Kidney (tissue), 14 donors: ENCODE measurements around the gene RPL41. TPM values are rescaled to one million over a fixed set of nuclear protein-coding genes. Genes with fewer than 3 reads are reported as not detected.
A peak's percentile ranks its signal among the peaks of the same experiment; 100 is the strongest.

Experiments used
- DNase-seq, 5 donors: peaks; one replicate each; pipeline ENCODE4 v3.0.0-alpha.2; 2013 to 2020
- FAIRE-seq: peaks from 2 replicates; lab custom pipeline; 2012; peaks lifted over from hg19 to GRCh38; lab: Jason Lieb, UNC
- H3K27ac ChIP-seq, 2 donors: one replicate each; pipeline ENCODE4 v1.7.0; 2013; ENCODE audit warnings: low read depth in 2 of 2, low read length in 2 of 2, inconsistent platforms in 1 of 2
- H3K27me3 ChIP-seq: one replicate; pipeline ENCODE4 v1.7.1; 2013; ENCODE audit warnings: low read length, inconsistent platforms; ENCODE audit not compliant: control insufficient read depth, insufficient read depth
- H3K36me3 ChIP-seq, 3 donors: one replicate each; pipeline versions ENCODE4 v1.7.0 to v1.7.1; 2013; ENCODE audit warnings: low read length in 3 of 3, control low read depth in 1 of 3, inconsistent platforms in 1 of 3; ENCODE audit not compliant: insufficient read depth in 3 of 3, control insufficient read depth in 2 of 3
- H3K4me1 ChIP-seq, 3 donors: one replicate each; pipeline versions ENCODE4 v1.7.0 to v1.7.1; 2013; ENCODE audit warnings: low read length in 3 of 3, inconsistent platforms in 1 of 3, low read depth in 1 of 3; ENCODE audit not compliant: control insufficient read depth in 2 of 3, insufficient read depth in 2 of 3
- H3K4me3 ChIP-seq, 3 donors: one replicate each; pipeline versions ENCODE4 v1.7.0 to v1.8.1; 2013; ENCODE audit warnings: low read length in 3 of 3, control low read depth in 1 of 3, inconsistent platforms in 1 of 3
- H3K9ac ChIP-seq, 3 donors: one replicate each; pipeline versions ENCODE4 v1.7.0 to v1.7.1; 2013; ENCODE audit warnings: low read length in 3 of 3, control low read depth in 1 of 3, inconsistent platforms in 1 of 3
- H3K9me3 ChIP-seq, 3 donors: one replicate each; pipeline versions ENCODE4 v1.7.0 to v1.7.1; 2013; ENCODE audit warnings: low read length in 3 of 3, control low read depth in 1 of 3, inconsistent platforms in 1 of 3; ENCODE audit not compliant: control insufficient read depth in 2 of 3, insufficient read depth in 1 of 3
- intact Hi-C: fragments of 100-400 bp; cut with DNase I; formaldehyde crosslinking; loops from one replicate; pipeline ENCODE4 v1.11.1; 2022
- polyA plus RNA-seq: library from polyadenylated mRNA; stranded (reverse); fragments of 350-450 nt; fragmentation: Illumina TruSeq; extraction: RNeasy Lipid Tissue Mini Kit (QIAGEN cat#74804); gene quantifications from one replicate; pipeline ENCODE4 v1.2.3, GENCODE V29; 2014; ENCODE audit warnings: low read depth, low replicate concordance; ENCODE audit not compliant: insufficient read depth
- total RNA-seq: library from RNA; stranded (reverse); fragmentation: NEBNext Ultra II Directional; extraction: Animal tissue kit (Norgen Biotek cat#: 25700); gene quantifications from one replicate; pipeline ENCODE4 v1.2.1, GENCODE V29; 2021
- TF ChIP-seq, protein P1 (sequence below): IDR thresholded peaks from 3 replicates; pipeline ENCODE4 v1.5.1; 2012; ENCODE audit warnings: mild to moderate bottlenecking, moderate library complexity, borderline replicate concordance; ENCODE audit not compliant: insufficient read depth; ENCODE audit errors: extremely low read depth
- donor health status: control.
- donor health status: control.
- donor health status: control.
- donor health status: control.
- donor health status: control.
- donor health status: DM: yes; HTN: yes; CAD: no.
- donor health status: Normal renal cell carcinoma (clear cell type).

RPL41 gene
- total and polyA plus RNA-seq, 2 donors from 2014 or later: 2,987 to 5,602 TPM

- H3K9ac ChIP-seq: peak overlapping the region; percentile 90 to 100 (median 99)
- no peak for FAIRE-seq
- H3K36me3 ChIP-seq: peaks cover 9 to 43% (median 33%) of the 10 kb centered on the region in 3 donors
- H3K4me1 ChIP-seq: peaks cover 2 to 25% (median 23%) of the 10 kb centered on the region in 3 donors
- H3K4me3 ChIP-seq: peak overlapping the region; percentile 95 to 100 (median 98)
- DNase-seq: no peak
- H3K27me3 ChIP-seq: no peaks in the 10 kb centered on the region
- intact Hi-C loops: no loop called here
- peak overlapping the region; percentile 98 to 100 for H3K27ac ChIP-seq
- no peaks in the 10 kb centered on the region for H3K9me3 ChIP-seq
- TF ChIP-seq, protein P1, sequence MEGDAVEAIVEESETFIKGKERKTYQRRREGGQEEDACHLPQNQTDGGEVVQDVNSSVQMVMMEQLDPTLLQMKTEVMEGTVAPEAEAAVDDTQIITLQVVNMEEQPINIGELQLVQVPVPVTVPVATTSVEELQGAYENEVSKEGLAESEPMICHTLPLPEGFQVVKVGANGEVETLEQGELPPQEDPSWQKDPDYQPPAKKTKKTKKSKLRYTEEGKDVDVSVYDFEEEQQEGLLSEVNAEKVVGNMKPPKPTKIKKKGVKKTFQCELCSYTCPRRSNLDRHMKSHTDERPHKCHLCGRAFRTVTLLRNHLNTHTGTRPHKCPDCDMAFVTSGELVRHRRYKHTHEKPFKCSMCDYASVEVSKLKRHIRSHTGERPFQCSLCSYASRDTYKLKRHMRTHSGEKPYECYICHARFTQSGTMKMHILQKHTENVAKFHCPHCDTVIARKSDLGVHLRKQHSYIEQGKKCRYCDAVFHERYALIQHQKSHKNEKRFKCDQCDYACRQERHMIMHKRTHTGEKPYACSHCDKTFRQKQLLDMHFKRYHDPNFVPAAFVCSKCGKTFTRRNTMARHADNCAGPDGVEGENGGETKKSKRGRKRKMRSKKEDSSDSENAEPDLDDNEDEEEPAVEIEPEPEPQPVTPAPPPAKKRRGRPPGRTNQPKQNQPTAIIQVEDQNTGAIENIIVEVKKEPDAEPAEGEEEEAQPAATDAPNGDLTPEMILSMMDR: no peak
Measured at GRCh38 chr12:56159482-56160192, 43.2 kb downstream of the RPL41 start.

DNA sequence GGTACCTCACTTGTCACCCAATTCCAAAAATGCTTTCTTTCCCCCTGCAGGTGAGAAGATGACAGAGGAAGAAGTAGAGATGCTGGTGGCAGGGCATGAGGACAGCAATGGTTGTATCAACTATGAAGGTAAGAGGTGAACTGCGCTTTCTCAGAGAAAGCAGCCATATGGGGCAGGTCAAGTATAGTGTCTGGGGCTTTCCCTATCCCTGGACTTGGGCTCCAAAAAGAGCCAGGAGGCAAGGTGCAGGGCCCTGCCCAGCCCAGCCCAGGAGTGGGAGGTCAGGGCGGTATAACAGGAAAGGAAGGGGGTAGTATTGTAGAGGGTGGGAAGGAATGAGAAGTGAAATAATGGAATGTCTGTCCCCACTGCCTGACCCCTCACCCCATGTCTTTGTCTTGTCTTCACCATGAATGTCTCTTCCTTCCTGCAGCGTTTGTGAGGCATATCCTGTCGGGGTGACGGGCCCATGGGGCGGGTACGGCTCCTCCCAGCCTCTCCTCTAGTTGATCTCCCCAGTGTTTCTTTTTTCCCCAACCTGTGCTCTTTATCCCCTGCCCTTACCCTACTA lies 43.8 kb downstream of the RPL41 start:
- H3K9ac ChIP-seq: peak overlapping the region in 2 of 3 donors; percentile 99 to 100
- peak overlapping the region; percentile 3 to 100 (median 95) for H3K4me3 ChIP-seq
- FAIRE-seq: no peak
- H3K27ac ChIP-seq: peak overlapping the region; percentile 98 to 100
- H3K36me3 ChIP-seq: peaks cover 9 to 48% (median 35%) of the 10 kb centered on the region in 3 donors
- peaks cover 2 to 23% (median 22%) of the 10 kb centered on the region in 3 donors for H3K4me1 ChIP-seq
- intact Hi-C loops: no loop called here
- no peaks in the 10 kb centered on the region for H3K27me3 ChIP-seq
- TF ChIP-seq, protein P1: no peak
- no peaks in the 10 kb centered on the region for H3K9me3 ChIP-seq
- DNase-seq: peak in 1 of 5 donors; percentile 83

GRCh38 chr12:56160894-56161689 lies 44.7 kb downstream of the RPL41 start:
- TF ChIP-seq, protein P1: no peak
- peaks cover 2 to 23% (median 21%) of the 10 kb centered on the region in 3 donors for H3K4me1 ChIP-seq
- peaks cover 11 to 53% (median 36%) of the 10 kb centered on the region in 3 donors for H3K36me3 ChIP-seq
- H3K4me3 ChIP-seq: peak overlapping the region in 2 of 3 donors; percentile 95 to 100
- FAIRE-seq (no peak), DNase-seq (no peak)
- peak overlapping the region; percentile 98 to 100 for H3K27ac ChIP-seq
- no peaks in the 10 kb centered on the region for H3K9me3 ChIP-seq
- H3K27me3 ChIP-seq: no peaks in the 10 kb centered on the region
- intact Hi-C loops: no loop called here
- H3K9ac ChIP-seq: peak overlapping the region in 2 of 3 donors; percentile 15 to 99
